Thoracic aorta (tissue), 2 donors: Measurements from ENCODE around the gene FOXA3. TPM values are rescaled to one million over a fixed set of nuclear protein-coding genes. Genes with fewer than 3 reads are reported as not detected.

Experiments used
- ATAC-seq: fragments of 150-250 bp; one replicate; pipeline ENCODE4 v1.8.0; 2017; ENCODE audit warnings: low read depth; ENCODE audit not compliant: insufficient number of reproducible peaks, low FRiP score
- DNase-seq: peaks from one replicate; pipeline ENCODE4 v3.0.0-alpha.2; 2020; ENCODE audit warnings: low spot score
- H3K27ac ChIP-seq, 2 donors: fragments of 200-600 bp; sonication (generic); 1 replicate in 1 of 2; 2 replicates in 1 of 2; pipeline ENCODE4 v1.5.1; 2016; ENCODE audit warnings: mild to moderate bottlenecking in 2 of 2, moderate library complexity in 2 of 2
- H3K27me3 ChIP-seq: fragments of 200-600 bp; sonication (generic); replicated peaks from 2 replicates; pipeline ENCODE4 v1.6.0; 2016; ENCODE audit warnings: mild to moderate bottlenecking; ENCODE audit not compliant: insufficient read depth
- H3K36me3 ChIP-seq: fragments of 200-600 bp; sonication (generic); one replicate; pipeline ENCODE4 v1.5.1; 2016
- H3K4me1 ChIP-seq, 2 donors: fragments of 200-600 bp; sonication (generic); 1 replicate in 1 of 2; 2 replicates in 1 of 2; pipeline versions ENCODE4 v1.5.1 to v1.6.0; 2016; ENCODE audit warnings: low read depth in 2 of 2, mild to moderate bottlenecking in 1 of 2; ENCODE audit not compliant: control insufficient read depth in 1 of 2
- H3K4me3 ChIP-seq: fragments of 200-600 bp; sonication (generic); 2 replicates; pipeline ENCODE4 v1.5.1; 2016; ENCODE audit warnings: mild to moderate bottlenecking
- H3K9me3 ChIP-seq: fragments of 200-600 bp; sonication (generic); 2 replicates; pipeline ENCODE4 v1.5.1; 2016
- CTCF ChIP-seq: fragments of 200-600 bp; sonication (generic); IDR thresholded peaks from one replicate; pipeline ENCODE4 v1.5.1; 2019; ENCODE audit warnings: antibody characterized with exemption
- total RNA-seq, 2 donors: library from RNA; depleted of rRNA; stranded (reverse); fragments of >200 nt; gene quantifications; one replicate each; pipeline versions ENCODE4 v1.1.0 to v1.2.3, GENCODE V29; 2016

The FOXA3 gene
- total RNA-seq, 2 donors from 2014 or later: not detected

DNA sequence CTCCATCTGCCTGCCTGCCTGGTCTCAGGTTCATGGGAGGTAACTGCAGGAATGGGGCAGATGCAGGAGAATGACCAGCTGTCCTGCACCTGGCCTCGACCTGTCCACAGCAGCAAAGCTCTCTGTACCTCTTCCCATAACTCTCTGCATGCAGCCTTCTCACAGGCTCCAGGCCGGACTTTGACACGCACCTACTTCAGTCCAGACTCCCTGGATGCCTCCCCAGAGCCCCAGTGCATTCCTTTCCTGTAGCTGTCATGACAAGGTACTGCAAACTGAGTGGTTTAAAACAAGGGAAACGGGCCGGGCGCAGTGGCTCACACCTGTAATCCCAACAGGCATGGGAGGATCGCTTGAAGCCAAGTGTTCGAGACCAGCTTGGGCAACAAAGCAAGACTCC lies 47.2 kb downstream of the FOXA3 start:
- ATAC-seq: no peak
- no peaks in the 10 kb centered on the region for H3K9me3 ChIP-seq
- no peak overlapping the region for H3K27ac ChIP-seq
- no peak for TF ChIP-seq CTCF
- no peak overlapping the region for H3K4me3 ChIP-seq
- H3K4me1 ChIP-seq: no peaks in the 10 kb centered on the region
- H3K36me3 ChIP-seq: no peaks in the 10 kb centered on the region
- H3K27me3 ChIP-seq: no peaks in the 10 kb centered on the region
- DNase-seq: no peak

- no peaks in the 10 kb centered on the region for H3K36me3 ChIP-seq
- no peaks in the 10 kb centered on the region for H3K9me3 ChIP-seq
- H3K4me3 ChIP-seq: no peak within 1 kb of the TSS
- DNase-seq (no peak), ATAC-seq (no peak)
- no peak for TF ChIP-seq CTCF
- H3K4me1 ChIP-seq: no peaks in the 10 kb centered on the region
- H3K27ac ChIP-seq: no peak within 1 kb of the TSS
- H3K27me3 ChIP-seq: no peaks in the 10 kb centered on the region
These were observed 50.0 kb downstream of the FOXA3 start, which contains the start of gene NANOS2 for GRCh38 chr19:45913874-45914830. Gene NANOS2 (minus strand): TSS chr19:45914778. CDS start chr19:45914693, 85 bp downstream.

GRCh38 chr19:45917421-45918091 lies 53.4 kb downstream of the FOXA3 start:
- Histone ChIP-seq H3K27ac (no peak overlapping the region), H3K4me1 (no peaks in the 10 kb centered on the region), H3K36me3 (no peaks in the 10 kb centered on the region), H3K27me3 (no peaks in the 10 kb centered on the region), H3K9me3 (no peaks in the 10 kb centered on the region), H3K4me3 (no peak overlapping the region)
- ATAC-seq: no peak
- DNase-seq: no peak
- no peak for TF ChIP-seq CTCF

- Histone ChIP-seq H3K27me3 (no peaks in the 10 kb centered on the region), H3K4me3 (no peak overlapping the region), H3K4me1 (no peaks in the 10 kb centered on the region), H3K9me3 (no peaks in the 10 kb centered on the region), H3K27ac (no peak overlapping the region), H3K36me3 (no peaks in the 10 kb centered on the region)
- TF ChIP-seq CTCF: no peak
- no peak for ATAC-seq
- DNase-seq: no peak
These were observed 54.6 kb downstream of the FOXA3 start for GRCh38 chr19:45918721-45919120.

GRCh38 chr19:45919678-45920077 lies 55.6 kb downstream of the FOXA3 start:
- Histone ChIP-seq H3K4me1 (no peaks in the 10 kb centered on the region), H3K27ac (no peak overlapping the region), H3K4me3 (no peak overlapping the region), H3K27me3 (no peaks in the 10 kb centered on the region), H3K9me3 (no peaks in the 10 kb centered on the region), H3K36me3 (no peaks in the 10 kb centered on the region)
- no peak for TF ChIP-seq CTCF
- no peak for DNase-seq
- no peak for ATAC-seq
